Type B pancreatic cell (in vitro differentiated cells): Measurements from ENCODE around the gene SEC63. TPM values are rescaled to one million over a fixed set of nuclear protein-coding genes. Genes with fewer than 3 reads are reported as not detected.

Experiments
- DNase-seq: peaks from one replicate; pipeline ENCODE4 v3.0.0; 2021; ENCODE audit warnings: mixed read lengths; ENCODE audit not compliant: unreplicated experiment; ENCODE audit errors: extremely low spot score
- H3K27ac Mint-ChIP-seq: 2 replicates; pipeline ENCODE4 v1.8.0; 2021; ENCODE audit warnings: mild to moderate bottlenecking, mixed read lengths
- H3K27me3 Mint-ChIP-seq: 2 replicates; pipeline ENCODE4 v1.8.0; 2021; ENCODE audit warnings: mixed read lengths
- H3K36me3 Mint-ChIP-seq: 2 replicates; pipeline ENCODE4 v1.8.0; 2021; ENCODE audit warnings: mixed read lengths
- H3K4me1 Mint-ChIP-seq: one replicate; pipeline ENCODE4 v1.8.0; 2021; ENCODE audit warnings: mixed read lengths; ENCODE audit not compliant: unreplicated experiment
- H3K4me3 Mint-ChIP-seq: 2 replicates; pipeline ENCODE4 v1.8.0; 2021; ENCODE audit warnings: mild to moderate bottlenecking, mixed read lengths
- H3K9me3 Mint-ChIP-seq: 2 replicates; pipeline ENCODE4 v1.8.0; 2021; ENCODE audit warnings: mixed read lengths
- total RNA-seq: library from RNA; stranded (reverse); gene quantifications from 2 replicates; pipeline ENCODE4 v1.2.1, GENCODE V29; 2021; ENCODE audit warnings: low replicate concordance
- TF ChIP-seq, protein P1 (sequence below): fragments of 200-600 bp; sonication (generic); conservative IDR thresholded peaks from 2 replicates; pipeline ENCODE4 v1.5.0; 2021; ENCODE audit warnings: antibody characterized with exemption, mild to moderate bottlenecking

SEC63 gene
- total RNA-seq, 1 donor from 2014 or later, result 106 TPM

DNA sequence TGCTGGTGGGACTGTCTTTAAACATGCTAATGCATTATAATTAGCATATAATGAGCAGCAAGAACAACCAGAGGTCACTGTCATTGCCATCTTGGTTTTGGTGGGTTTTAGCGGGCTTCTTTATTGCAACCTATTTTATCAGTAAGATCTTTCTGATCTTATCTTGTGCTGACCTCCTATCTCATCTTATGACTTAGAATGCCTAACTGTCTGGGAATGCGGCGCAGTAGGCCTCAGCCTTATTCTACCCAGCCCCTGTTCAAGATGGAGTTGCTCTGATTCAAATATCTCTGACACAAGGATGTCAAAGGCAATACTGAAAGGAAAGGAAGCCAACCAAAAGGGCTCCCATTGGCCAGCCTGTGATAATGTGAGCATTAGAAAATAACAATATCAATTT lies 29.8 kb upstream of the SEC63 start:
- H3K4me3 Mint-ChIP-seq, result no peak overlapping the region
- TF ChIP-seq, protein P1, sequence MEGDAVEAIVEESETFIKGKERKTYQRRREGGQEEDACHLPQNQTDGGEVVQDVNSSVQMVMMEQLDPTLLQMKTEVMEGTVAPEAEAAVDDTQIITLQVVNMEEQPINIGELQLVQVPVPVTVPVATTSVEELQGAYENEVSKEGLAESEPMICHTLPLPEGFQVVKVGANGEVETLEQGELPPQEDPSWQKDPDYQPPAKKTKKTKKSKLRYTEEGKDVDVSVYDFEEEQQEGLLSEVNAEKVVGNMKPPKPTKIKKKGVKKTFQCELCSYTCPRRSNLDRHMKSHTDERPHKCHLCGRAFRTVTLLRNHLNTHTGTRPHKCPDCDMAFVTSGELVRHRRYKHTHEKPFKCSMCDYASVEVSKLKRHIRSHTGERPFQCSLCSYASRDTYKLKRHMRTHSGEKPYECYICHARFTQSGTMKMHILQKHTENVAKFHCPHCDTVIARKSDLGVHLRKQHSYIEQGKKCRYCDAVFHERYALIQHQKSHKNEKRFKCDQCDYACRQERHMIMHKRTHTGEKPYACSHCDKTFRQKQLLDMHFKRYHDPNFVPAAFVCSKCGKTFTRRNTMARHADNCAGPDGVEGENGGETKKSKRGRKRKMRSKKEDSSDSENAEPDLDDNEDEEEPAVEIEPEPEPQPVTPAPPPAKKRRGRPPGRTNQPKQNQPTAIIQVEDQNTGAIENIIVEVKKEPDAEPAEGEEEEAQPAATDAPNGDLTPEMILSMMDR, result no peak
- no peaks in the 10 kb centered on the region for H3K9me3 Mint-ChIP-seq
- DNase-seq, result no peak
- no peaks in the 10 kb centered on the region for H3K27me3 Mint-ChIP-seq
- H3K27ac Mint-ChIP-seq, result no peak overlapping the region
- no peaks in the 10 kb centered on the region for H3K36me3 Mint-ChIP-seq
- H3K4me1 Mint-ChIP-seq, result peaks cover 25% of the 10 kb centered on the region

DNA sequence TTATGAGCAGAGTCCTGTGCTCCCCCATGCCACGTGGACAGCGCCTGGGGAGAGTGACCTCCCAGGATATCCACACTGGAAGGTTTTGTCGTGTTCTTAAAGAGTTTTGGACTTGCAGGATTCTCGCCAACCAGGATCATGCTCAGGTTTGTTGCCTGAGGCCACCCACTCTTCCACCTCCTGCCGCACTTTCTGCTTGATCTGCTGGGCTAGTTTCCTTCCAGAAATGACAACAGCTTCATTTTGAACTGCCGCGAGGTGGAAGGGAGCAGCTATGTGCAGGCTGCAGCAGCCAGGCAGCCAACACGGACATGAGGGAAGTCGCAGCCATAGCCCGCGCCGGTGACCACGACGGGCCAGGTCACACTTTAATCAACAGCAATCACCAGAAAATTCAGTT lies 27.7 kb upstream of the SEC63 start:
- TF ChIP-seq, protein P1, result no peak
- peaks cover 19% of the 10 kb centered on the region for H3K4me1 Mint-ChIP-seq
- H3K9me3 Mint-ChIP-seq, result no peaks in the 10 kb centered on the region
- no peak overlapping the region for H3K4me3 Mint-ChIP-seq
- DNase-seq, result no peak
- no peaks in the 10 kb centered on the region for H3K36me3 Mint-ChIP-seq
- H3K27ac Mint-ChIP-seq, result no peak overlapping the region
- H3K27me3 Mint-ChIP-seq, result no peaks in the 10 kb centered on the region

DNA sequence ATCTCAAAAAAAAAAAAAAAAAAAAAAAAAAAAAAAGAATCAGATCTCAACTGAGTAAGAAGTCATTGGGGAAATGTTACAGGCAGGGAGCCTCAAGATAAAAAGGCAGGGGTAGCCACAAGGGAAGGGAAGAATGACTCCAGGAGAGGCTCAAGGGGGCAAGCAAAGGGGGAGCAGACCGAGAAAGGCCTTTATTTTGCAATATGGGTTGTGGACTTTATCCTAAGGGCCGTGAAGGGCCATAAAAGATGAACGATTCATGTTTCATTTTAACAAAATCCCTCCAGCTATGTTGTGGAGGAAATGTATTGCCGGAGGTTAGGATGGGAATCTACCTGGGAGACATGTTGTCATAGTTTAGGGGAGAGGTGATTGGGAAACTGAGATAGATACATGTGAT lies 25.8 kb upstream of the SEC63 start:
- Mint-ChIP-seq H3K27ac (no peak overlapping the region), H3K27me3 (no peaks in the 10 kb centered on the region), H3K36me3 (no peaks in the 10 kb centered on the region), H3K9me3 (no peaks in the 10 kb centered on the region), H3K4me1 (peaks cover 16% of the 10 kb centered on the region), H3K4me3 (no peak overlapping the region)
- DNase-seq, result no peak
- TF ChIP-seq, protein P1, result no peak

DNA sequence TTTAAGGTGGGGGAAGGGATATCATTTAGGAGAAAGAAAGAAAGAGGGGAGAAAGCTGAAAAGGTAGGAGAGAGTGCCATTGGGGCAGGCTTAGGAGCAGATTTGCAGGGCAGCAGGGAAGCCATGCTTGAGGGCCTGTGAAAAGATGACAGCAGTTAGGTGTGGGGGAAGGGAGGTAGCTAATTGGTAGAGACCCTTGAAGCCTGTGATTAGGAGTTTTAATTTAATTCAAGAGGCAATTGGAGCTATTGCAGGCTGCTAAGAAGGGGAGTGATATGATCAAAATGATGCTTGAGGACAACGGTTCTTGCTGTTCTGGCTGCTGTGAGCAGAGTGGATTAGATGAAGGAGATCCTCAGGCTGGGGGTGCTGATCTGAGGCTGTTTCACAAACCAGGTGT lies 24.5 kb upstream of the SEC63 start:
- DNase-seq, result no peak
- H3K4me3 Mint-ChIP-seq, result no peak overlapping the region
- TF ChIP-seq, protein P1, result no peak
- H3K4me1 Mint-ChIP-seq, result peaks cover 16% of the 10 kb centered on the region
- no peak overlapping the region for H3K27ac Mint-ChIP-seq
- no peaks in the 10 kb centered on the region for H3K36me3 Mint-ChIP-seq
- H3K27me3 Mint-ChIP-seq, result no peaks in the 10 kb centered on the region
- no peaks in the 10 kb centered on the region for H3K9me3 Mint-ChIP-seq

DNA sequence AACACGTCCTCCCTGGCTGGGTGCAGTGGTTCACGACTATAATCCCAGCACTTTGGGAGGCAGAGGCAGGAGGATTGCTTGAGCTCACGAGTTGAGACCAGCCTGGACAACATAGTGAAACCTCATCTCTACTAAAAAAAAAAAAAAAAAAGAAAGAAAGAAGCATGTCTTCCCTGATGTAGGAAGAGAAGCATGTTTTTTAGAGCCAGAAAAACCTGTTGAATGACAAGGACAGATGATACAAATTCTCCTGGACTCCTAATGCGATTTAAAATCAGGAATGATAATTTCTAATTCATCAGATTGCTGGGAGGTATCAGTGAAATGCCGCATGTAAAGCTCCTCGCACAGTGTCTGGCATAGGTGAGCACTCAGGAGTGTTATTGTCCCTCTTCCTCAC lies 23.7 kb upstream of the SEC63 start:
- Mint-ChIP-seq H3K9me3 (no peaks in the 10 kb centered on the region), H3K4me3 (no peak overlapping the region), H3K4me1 (peaks cover 16% of the 10 kb centered on the region), H3K27ac (no peak overlapping the region), H3K36me3 (no peaks in the 10 kb centered on the region), H3K27me3 (no peaks in the 10 kb centered on the region)
- TF ChIP-seq, protein P1, result no peak
- DNase-seq, result no peak

DNA sequence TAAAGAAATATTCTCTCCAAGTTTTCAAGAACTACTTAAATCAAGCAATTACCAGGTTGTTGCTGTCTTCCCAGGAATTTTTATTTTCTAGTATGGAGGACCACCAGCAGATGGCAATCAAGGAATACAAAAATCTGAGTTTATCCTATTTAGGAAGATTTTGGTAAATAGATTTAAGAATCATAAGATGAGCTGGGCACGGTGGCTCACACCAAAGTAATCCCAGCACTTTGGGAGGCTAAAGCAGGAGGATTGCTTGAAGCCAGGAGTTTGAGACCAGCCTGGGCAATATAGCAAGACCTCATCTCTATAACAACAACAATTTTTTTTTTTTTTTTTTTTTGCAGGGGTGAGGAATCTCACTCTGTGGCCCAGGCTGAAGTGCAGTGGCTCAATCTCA lies 19.3 kb upstream of the SEC63 start:
- Mint-ChIP-seq H3K27me3 (no peaks in the 10 kb centered on the region), H3K9me3 (peaks cover 5% of the 10 kb centered on the region), H3K27ac (no peak overlapping the region), H3K4me3 (no peak overlapping the region), H3K4me1 (peaks cover 15% of the 10 kb centered on the region), H3K36me3 (no peaks in the 10 kb centered on the region)
- DNase-seq, result no peak
- TF ChIP-seq, protein P1, result peak; percentile 77
